HG03457 (cell line): ENCODE measurements around the gene SLCO1B1.

Experiments used
- ATAC-seq: cut with Tn5 transposase; IDR thresholded peaks from one replicate; pipeline ENCODE4 v1.9.1; 2021; ENCODE audit warnings: moderate number of reproducible peaks; ENCODE audit not compliant: unreplicated experiment

The SLCO1B1 gene

DNA sequence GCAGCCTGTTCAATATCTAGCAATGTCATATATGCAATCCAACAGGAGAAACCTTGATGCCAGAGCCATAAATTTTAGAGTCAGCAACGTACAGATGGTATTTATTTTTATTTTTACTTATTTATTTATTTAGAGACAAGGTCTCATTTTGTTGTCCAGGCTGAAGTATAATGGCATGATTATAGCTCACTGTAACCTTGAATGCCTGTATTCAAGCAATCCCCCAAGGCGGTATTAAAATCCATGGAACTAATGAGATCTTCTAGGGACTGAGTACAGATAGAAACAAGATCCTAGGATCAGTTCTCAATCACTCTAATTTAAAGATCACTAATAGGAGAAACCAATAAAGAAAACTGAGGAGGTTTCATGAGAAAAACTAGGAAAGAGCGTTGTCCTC is 89.3 kb downstream of the SLCO1B1 start:
- ATAC-seq, result no peak

DNA sequence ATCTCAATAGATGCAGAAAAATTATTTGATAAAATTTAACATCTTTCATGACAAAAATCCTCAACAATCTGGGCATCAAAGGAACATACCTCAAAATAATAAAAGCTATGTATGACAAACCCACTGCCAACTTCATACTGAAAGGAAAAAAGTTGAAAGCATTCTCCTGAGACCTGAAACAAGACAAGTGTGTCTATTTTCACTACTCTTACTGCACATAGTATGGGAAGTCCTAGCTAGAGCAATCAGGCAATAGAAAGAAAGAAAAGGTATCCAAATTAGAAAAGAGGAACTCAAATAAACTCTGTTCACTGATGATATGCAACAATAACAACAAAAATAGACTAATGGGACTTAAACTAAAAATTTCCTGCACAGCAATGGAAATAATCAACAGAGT is 90.1 kb downstream of the SLCO1B1 start:
- ATAC-seq, result no peak

DNA sequence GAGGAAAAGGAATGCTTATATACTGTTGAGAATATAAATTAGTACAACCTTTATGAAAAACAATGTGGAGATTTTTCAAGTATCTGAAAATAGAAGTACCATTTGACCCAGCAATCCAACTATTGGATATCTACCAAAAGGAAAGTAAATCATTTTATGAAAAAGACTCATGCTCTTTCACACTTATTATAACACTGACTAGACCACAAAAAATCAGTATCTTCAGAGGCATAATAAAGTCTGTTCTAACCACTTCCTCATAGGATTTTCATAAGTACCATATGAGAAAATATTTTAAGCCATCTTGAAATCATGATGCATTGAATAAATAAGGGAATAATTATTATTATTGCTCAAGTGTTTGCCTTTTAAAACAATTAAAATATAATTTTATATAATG is 90.8 kb downstream of the SLCO1B1 start:
- ATAC-seq, result no peak

DNA sequence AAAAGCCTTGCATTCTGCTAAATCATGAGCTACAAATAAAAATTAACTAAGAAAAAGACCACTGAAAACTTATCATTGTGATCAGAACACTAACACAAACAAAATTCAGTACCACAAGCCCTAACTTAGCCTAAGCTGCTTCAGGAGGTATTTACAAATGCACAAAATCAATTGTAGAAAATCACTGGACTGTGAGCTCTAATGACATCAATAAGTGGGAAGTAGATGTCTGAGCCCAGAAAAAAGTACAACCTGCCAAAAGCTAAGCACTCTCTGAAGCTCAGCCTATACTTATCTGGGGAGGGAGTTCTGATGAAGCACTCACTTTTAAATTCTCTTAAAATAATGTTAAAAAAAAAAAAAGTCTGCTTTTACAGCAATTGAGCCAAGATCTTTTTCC is 92.9 kb downstream of the SLCO1B1 start:
- no peak for ATAC-seq

DNA sequence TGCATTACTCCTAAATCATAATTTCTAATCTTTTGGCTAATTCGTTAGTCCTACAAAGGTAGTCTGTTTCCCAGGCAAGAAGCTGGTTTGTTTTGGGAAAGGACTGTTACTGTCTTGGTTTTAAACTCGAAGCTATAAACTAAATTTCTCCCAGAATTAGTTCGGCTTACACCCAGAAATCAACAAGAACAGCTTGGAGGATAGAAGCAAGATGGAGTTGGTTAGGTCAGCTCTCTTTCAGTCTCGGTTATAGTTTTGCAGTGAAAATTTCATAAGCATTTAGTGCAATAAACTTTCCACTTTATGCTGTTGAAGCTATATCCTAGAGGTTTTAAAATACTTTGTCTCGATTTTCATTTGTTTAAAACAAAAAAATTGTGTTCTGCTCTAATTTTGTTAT is 103.4 kb downstream of the SLCO1B1 start:
- ATAC-seq, result no peak

DNA sequence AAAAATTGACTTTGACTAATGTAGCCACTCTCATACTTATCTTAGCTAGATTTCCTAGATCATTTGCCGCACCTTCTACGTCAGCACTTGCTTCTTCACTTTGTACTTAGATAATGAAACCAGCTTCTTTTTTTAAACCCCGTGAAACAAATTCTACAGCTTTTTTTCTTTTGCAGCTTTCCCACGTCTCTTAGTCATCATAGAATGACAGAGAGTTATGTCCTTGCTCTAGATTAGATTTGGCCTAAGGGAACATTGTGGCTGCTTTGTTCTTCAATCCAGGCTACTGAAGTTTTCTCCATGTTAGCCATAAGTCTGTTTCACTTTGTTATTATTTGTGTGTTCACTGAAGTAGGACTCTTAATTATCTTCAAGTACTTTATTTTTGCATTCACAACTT is 108.9 kb downstream of the SLCO1B1 start:
- no peak for ATAC-seq

DNA sequence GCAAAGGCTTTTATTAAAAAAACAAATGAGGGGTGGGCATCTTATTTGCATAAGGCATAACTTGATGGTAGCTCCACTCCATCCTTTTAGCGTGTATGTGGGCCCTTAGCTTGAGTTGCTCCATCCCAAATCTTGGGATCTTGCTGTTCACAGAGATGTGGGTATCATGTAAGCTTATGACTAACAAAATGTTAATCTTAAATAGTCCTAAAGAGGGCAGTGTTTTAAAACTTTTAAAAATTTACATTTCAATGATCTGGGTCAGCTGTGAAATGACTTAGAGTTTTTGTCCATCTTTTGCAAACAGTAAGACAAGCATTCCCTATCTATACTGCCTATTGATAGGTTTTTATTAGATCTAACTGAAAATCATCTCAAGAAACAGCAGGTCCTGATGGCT is 117.7 kb downstream of the SLCO1B1 start:
- no peak for ATAC-seq

DNA sequence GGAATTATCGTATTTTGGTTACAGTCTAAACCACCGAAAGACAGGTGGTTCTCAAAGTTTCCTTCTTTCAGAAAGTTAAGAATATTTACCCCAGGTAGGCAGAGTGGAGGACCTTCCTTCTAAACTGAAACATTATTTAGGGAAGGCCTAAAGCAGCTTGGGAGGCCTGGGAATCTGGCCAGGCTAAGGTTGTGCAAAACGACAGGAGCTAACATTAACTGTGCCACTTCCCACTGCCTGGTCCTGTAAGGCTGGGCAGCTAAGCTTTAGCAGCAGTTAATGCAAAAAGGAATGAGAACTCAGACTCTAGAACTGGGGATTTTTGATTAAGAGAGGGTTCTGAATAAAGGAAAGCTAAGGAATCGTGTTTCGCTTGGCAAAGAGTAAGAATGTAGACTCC is 121.1 kb downstream of the SLCO1B1 start:
- ATAC-seq, result no peak

DNA sequence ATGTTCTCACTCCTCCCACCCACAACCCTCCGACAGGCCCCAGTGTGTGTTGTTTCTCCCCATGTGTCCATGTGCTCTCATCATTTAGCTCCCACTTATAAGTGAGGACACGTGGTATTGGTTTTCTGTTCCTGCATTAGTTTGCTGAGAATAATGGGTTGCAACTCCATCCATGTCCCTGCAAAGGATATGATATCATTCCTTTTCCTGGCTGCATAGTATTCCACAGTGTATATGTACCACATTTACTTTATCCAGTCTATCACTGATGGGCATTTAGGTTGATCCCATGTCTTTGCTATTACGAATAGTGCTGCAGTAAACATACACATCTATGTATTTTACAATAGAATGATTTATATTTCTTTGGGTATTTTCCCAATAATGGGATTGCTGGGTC is 126.2 kb downstream of the SLCO1B1 start:
- no peak for ATAC-seq

DNA sequence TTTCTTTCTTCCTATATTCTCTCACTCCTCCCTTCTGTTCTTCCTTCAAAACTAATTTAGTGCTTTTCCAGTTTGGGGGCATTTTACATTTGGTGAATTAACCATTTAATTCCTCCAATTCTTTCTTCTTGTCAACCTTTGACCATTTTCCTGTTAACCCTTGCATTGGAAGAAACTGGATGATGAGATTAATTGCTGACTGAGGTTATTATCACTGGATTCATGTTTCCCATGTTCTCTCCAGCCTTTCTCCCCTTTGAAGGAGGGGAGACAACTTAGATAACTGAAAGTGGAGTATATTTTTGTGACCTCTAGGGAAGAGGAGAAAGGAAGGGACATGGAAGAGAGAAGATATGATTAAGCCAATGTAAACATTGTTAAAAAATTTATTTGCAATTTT is 133.2 kb downstream of the SLCO1B1 start:
- no peak for ATAC-seq

DNA sequence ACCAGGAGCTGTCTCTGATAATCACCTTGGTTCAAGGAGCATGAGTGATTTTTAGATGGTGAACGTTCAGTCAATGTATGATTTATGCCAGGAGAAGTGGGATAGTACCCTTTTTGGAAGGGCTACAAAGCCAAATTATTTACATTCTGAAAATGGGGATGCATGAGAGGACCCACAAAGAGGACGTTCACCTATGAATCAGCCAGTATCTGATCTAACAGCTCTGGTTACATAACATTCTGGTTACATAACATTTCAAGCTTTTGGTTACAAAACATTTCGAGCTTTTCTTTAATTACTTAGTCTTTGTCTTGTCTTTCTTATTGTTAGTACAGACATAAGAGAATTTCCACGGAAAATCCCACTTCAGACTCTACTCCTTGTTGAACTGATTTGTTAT is 134.9 kb downstream of the SLCO1B1 start:
- no peak for ATAC-seq

DNA sequence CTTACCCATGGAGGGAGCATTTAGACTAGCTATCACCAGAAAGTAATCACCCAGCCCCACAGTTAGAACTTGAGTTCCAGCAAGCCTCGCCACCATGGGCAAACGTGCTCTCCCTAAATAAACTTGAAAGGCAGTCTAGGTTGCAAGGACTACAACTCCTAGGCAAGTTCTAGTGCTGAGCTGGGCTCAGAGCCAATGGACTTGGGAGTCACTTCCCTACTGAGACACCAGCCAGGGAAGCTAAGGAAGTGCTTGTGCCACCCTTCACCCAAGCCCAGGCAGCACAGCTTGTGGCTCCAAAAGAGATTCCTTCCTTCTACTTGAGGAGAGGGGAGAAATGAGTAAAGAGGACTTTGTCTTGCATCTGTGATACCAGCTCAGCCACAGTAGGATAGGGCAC is 145.8 kb downstream of the SLCO1B1 start:
- no peak for ATAC-seq
